Activated CD4-positive, alpha-beta T cell treated with anti-CD3 and anti-CD28 coated beads, Interleukin-2, amount 10 ng/mL, durations not matched to agents 24 days and 14 days (primary cell): ENCODE data around the gene OR52R1. TPM values are rescaled to one million over a fixed set of nuclear protein-coding genes. Genes with fewer than 3 reads are reported as not detected.

Source experiments
- DNase-seq: peaks from one replicate; pipeline ENCODE4 v3.0.0; 2022
- H3K27ac Mint-ChIP-seq: one replicate; pipeline ENCODE4 v1.8.0; 2022; ENCODE audit warnings: mild to moderate bottlenecking, mixed read lengths
- H3K27me3 Mint-ChIP-seq: one replicate; pipeline ENCODE4 v1.8.0; 2022; ENCODE audit warnings: mixed read lengths
- H3K36me3 Mint-ChIP-seq: one replicate; pipeline ENCODE4 v1.8.0; 2022; ENCODE audit warnings: low read depth, mild to moderate bottlenecking, mixed read lengths
- H3K4me1 Mint-ChIP-seq: one replicate; pipeline ENCODE4 v1.8.0; 2021; ENCODE audit warnings: mixed read lengths
- H3K4me3 Mint-ChIP-seq: one replicate; pipeline ENCODE4 v1.8.0; 2022; ENCODE audit warnings: mild to moderate bottlenecking, moderate library complexity, mixed read lengths
- H3K9me3 Mint-ChIP-seq: one replicate; pipeline ENCODE4 v1.8.0; 2021; ENCODE audit warnings: mixed read lengths
- intact Hi-C: fragments of 100-400 bp; cut with micrococcal nuclease; formaldehyde crosslinking; loops from one replicate; pipeline ENCODE4 v1.15.1; 2023
- total RNA-seq: library from RNA; stranded (reverse); gene quantifications from 2 replicates; pipeline ENCODE4 v1.2.3, GENCODE V29; 2022

The OR52R1 gene
- total RNA-seq, 1 donor from 2014 or later, result not detected

DNA sequence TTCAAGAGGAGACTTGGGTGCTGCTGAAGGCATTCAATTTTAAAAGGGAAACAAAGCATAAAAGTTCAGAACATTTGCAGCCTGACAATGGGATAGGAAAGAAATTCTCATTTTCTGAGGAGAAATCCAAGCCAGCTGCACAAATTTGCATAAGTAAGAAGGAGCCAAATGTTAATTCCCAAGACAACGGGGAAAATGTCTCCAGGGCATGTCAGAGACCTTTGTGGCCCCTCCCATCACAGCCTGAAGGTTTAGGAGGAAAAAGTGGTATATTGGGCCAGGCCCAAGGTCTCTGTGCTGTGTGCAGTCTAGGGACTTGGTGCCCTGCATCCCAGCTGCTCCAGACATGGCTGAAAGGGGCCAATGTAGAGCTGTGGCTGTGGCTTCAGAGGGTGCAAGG is 21.7 kb downstream of the OR52R1 start:
- Mint-ChIP-seq H3K4me3 (no peak overlapping the region), H3K36me3 (no peaks in the 10 kb centered on the region), H3K9me3 (no peaks in the 10 kb centered on the region), H3K27ac (no peak overlapping the region), H3K4me1 (no peaks in the 10 kb centered on the region), H3K27me3 (no peaks in the 10 kb centered on the region)
- intact Hi-C loops, result loop anchor here (10.0 kb wide), 1 partner anchor 148 kb away; the partner anchor contains the start of gene OR51D1
- no peak for DNase-seq

DNA sequence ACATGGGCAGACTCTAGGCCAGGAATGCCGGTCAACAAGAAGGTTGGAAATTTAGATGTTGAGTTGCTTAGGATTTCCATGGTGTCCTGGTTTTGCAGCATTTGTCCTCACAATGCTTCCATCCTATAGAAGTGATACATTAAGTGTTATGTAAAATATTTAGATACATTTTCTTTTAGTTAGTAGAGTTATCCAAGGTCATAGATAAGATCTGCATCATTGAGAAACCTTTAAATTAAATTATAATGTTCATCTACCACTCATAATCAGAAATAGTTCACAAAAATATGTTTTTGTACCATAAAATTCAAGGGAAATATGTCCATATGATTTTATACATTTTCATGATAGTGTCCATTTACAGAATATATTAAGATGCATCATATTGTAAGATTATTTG is 34.3 kb downstream of the OR52R1 start, which contains the start of gene OR51F1:
Gene OR51F1 (minus strand): TSS at position 101 of the 400 bp plus-strand sequence. CDS start 0 bp downstream, at position 101.
- no peak for DNase-seq
- Mint-ChIP-seq H3K36me3 (no peaks in the 10 kb centered on the region), H3K27me3 (peaks cover 2% of the 10 kb centered on the region), H3K9me3 (no peaks in the 10 kb centered on the region), H3K4me3 (no peak within 1 kb of the TSS), H3K27ac (no peak within 1 kb of the TSS), H3K4me1 (no peaks in the 10 kb centered on the region)
- intact Hi-C loops, result no loop called here

GRCh38 chr11:4768094-4768493 is 36.1 kb downstream of the OR52R1 start:
- Mint-ChIP-seq H3K27ac (no peak overlapping the region), H3K27me3 (peaks cover 2% of the 10 kb centered on the region), H3K9me3 (no peaks in the 10 kb centered on the region), H3K4me1 (no peaks in the 10 kb centered on the region), H3K4me3 (no peak overlapping the region), H3K36me3 (no peaks in the 10 kb centered on the region)
- intact Hi-C loops, result no loop called here
- no peak for DNase-seq

GRCh38 chr11:4766420-4767043 is 37.6 kb downstream of the OR52R1 start:
- H3K27me3 Mint-ChIP-seq, result no peaks in the 10 kb centered on the region
- no peak for DNase-seq
- no peaks in the 10 kb centered on the region for H3K36me3 Mint-ChIP-seq
- intact Hi-C loops, result no loop called here
- H3K4me1 Mint-ChIP-seq, result no peaks in the 10 kb centered on the region
- no peaks in the 10 kb centered on the region for H3K9me3 Mint-ChIP-seq
- H3K27ac Mint-ChIP-seq, result no peak overlapping the region
- no peak overlapping the region for H3K4me3 Mint-ChIP-seq

DNA sequence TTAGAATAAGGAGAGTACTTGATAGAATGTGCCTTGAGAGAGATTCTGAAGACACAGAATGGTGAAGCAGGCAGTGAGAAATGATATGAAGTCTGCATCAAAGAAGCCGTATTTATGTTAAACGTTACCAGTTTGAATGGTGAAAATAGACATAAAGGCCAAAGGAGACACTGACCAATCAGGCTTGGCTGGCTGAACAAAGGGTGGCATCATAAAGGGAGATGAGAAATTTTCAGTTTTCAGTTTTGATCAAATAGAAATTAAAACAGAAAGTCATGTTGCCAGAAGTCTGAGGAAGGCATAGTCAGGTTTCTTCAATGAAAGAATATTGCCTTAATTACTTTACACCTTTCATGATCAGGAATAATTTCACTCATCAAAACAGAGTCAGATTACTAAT is 41.1 kb downstream of the OR52R1 start:
- H3K36me3 Mint-ChIP-seq, result no peaks in the 10 kb centered on the region
- H3K4me1 Mint-ChIP-seq, result no peaks in the 10 kb centered on the region
- intact Hi-C loops, result no loop called here
- peaks cover 1% of the 10 kb centered on the region for H3K27me3 Mint-ChIP-seq
- no peaks in the 10 kb centered on the region for H3K9me3 Mint-ChIP-seq
- H3K4me3 Mint-ChIP-seq, result no peak overlapping the region
- DNase-seq, result no peak
- no peak overlapping the region for H3K27ac Mint-ChIP-seq

Other genes with a start within 250 kb of the OR52R1 start
- gene OR52I2, start 222.6 kb downstream of the OR52R1 start, total RNA-seq, result not detected in 2 replicates
- not detected in 2 replicates for gene OR52I1, start 210.3 kb downstream of the OR52R1 start, total RNA-seq
- gene TRIM68, start 196.1 kb downstream of the OR52R1 start, total RNA-seq, result 8.7 and 11.3 TPM in 2 replicates
- not detected in 2 replicates for gene OR51D1, start 166.9 kb downstream of the OR52R1 start, total RNA-seq
- gene OR51E1, start 160.4 kb downstream of the OR52R1 start, total RNA-seq, result not detected in 2 replicates
- gene OR51E2, start 106.5 kb downstream of the OR52R1 start, total RNA-seq, result not detected in 2 replicates
- gene MMP26, start 99.6 kb downstream of the OR52R1 start, total RNA-seq, result not detected in 2 replicates
- gene OR51F1, start 34.4 kb downstream of the OR52R1 start, total RNA-seq, result not detected in 2 replicates
- not detected in 2 replicates for gene OR51F2, start 16.9 kb upstream of the OR52R1 start, total RNA-seq
- gene OR51S1, start 44.8 kb upstream of the OR52R1 start, total RNA-seq, result not detected in 2 replicates
- gene OR51T1, start 77.5 kb upstream of the OR52R1 start, total RNA-seq, result not detected in 2 replicates
- gene OR51A7, start 99.4 kb upstream of the OR52R1 start, total RNA-seq, result not detected in 2 replicates
- not detected in 2 replicates for gene OR51G2, start 115.0 kb upstream of the OR52R1 start, total RNA-seq
- gene OR51G1, start 120.0 kb upstream of the OR52R1 start, total RNA-seq, result not detected in 2 replicates
- not detected in 2 replicates for gene OR51A4, start 143.2 kb upstream of the OR52R1 start, total RNA-seq
- gene OR51A2, start 151.3 kb upstream of the OR52R1 start, total RNA-seq, result not detected in 2 replicates
- not detected in 2 replicates for gene OR51L1, start 190.5 kb upstream of the OR52R1 start, total RNA-seq
- not detected in 2 replicates for gene OR52J3, start 242.1 kb upstream of the OR52R1 start, total RNA-seq